Esophagus squamous epithelium (tissue), 5 donors: Measurements from ENCODE around the gene MNT. TPM values are rescaled to one million over a fixed set of nuclear protein-coding genes. Genes with fewer than 3 reads are reported as not detected.
A peak's percentile ranks its signal among the peaks of the same experiment; 100 is the strongest.

ENCODE experiments used
- DNase-seq: peaks from one replicate; lab custom pipeline; 2025; lab: John Stamatoyannopoulos, UW
- H3K27ac ChIP-seq, 4 donors: fragments of 200-600 bp; sonication (generic); one replicate each; pipeline ENCODE4 v1.5.1; 2016 to 2019; ENCODE audit warnings: mild to moderate bottlenecking in 1 of 4
- H3K27me3 ChIP-seq, 4 donors: fragments of 200-600 bp; sonication (generic); 1 replicate in 3 of 4; 2 replicates in 1 of 4; pipeline versions ENCODE4 v1.5.1 to v1.6.0; 2017 to 2021; ENCODE audit warnings: antibody characterized with exemption in 1 of 4
- H3K36me3 ChIP-seq, 3 donors: fragments of 200-600 bp; sonication (generic); one replicate each; pipeline ENCODE4 v1.5.1; 2016 to 2019
- H3K4me1 ChIP-seq, 3 donors: fragments of 200-600 bp; sonication (generic); one replicate each; pipeline ENCODE4 v1.5.1; 2017 to 2019
- H3K4me3 ChIP-seq, 4 donors: fragments of 200-600 bp; sonication (generic); 1 replicate in 3 of 4; 2 replicates in 1 of 4; pipeline ENCODE4 v1.5.1; 2016 to 2019; ENCODE audit warnings: mild to moderate bottlenecking in 2 of 4, moderate library complexity in 1 of 4
- H3K9me3 ChIP-seq, 3 donors: fragments of 200-600 bp; sonication (generic); one replicate each; pipeline ENCODE4 v1.5.1; 2016 to 2019
- POLR2A ChIP-seq, 4 donors: fragments of 450-650 bp; IDR thresholded peaks; one replicate each; pipeline ENCODE4 v1.6.1; 2017; ENCODE audit warnings: antibody characterized with exemption in 4 of 4, mild to moderate bottlenecking in 4 of 4, moderate library complexity in 3 of 4
- WGBS, 2 donors: methylation state at CpG; one replicate each; pipeline ENCODE4 v1.1.5; 2018; 5-methylcytosine and 5-hydroxymethylcytosine counted together
- intact Hi-C: fragments of 100-400 bp; cut with DNase I; formaldehyde crosslinking; loops from one replicate; pipeline ENCODE4 v1.15.0; 2022
- total RNA-seq, 4 donors: library from RNA; depleted of rRNA; stranded (reverse); fragments of >200 nt; gene quantifications; one replicate each; pipeline ENCODE4 v1.1.0, GENCODE V29; 2016
- TF ChIP-seq, protein P1 (sequence below), 6 experiments: fragments of 450-650 bp in 4 of 6; fragments of 200-600 bp in 2 of 6; sonication (generic) in 2 of 6; IDR thresholded peaks; one replicate each; pipeline ENCODE4 v1.5.1; 2016 to 2019; ENCODE audit warnings: antibody characterized with exemption in 6 of 6, mild to moderate bottlenecking in 4 of 6, moderate library complexity in 4 of 6
- donor health status: DM: yes; HTN: yes; CAD: no.

Gene MNT
- total RNA-seq, 4 donors from 2014 or later, result 7.2 to 23.0 (median 17.4) TPM

DNA sequence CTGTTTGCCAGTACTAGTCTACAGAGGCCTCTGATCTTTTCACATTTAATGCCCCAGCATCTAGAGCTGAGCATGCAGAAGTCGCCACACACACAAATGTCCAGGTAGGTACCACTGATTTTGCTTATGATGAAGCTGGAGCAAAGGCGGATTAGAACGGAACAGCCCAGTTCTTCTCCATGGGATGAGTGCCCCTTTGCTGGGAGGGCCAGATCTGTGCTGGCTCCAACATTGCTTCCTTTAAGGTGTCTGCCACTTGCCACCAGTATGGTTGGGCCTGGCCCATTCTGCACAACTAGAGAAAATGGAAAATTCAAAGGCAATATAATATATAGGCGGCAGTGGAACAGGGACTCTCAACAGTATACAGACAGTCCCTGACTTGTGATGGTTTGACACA lies 2.2 kb upstream of the MNT start:
- Histone ChIP-seq H3K4me3 (peak overlapping the region in 1 of 4 donors; percentile 88), H3K4me1 (peaks cover 39 to 73% (median 59%) of the 10 kb centered on the region in 3 donors), H3K27ac (peak overlapping the region; percentile 100), H3K9me3 (no peaks in the 10 kb centered on the region), H3K36me3 (no peaks in the 10 kb centered on the region), H3K27me3 (no peaks in the 10 kb centered on the region)
- intact Hi-C loops, result no loop called here
- DNase-seq, result no peak
- TF ChIP-seq, protein P1, sequence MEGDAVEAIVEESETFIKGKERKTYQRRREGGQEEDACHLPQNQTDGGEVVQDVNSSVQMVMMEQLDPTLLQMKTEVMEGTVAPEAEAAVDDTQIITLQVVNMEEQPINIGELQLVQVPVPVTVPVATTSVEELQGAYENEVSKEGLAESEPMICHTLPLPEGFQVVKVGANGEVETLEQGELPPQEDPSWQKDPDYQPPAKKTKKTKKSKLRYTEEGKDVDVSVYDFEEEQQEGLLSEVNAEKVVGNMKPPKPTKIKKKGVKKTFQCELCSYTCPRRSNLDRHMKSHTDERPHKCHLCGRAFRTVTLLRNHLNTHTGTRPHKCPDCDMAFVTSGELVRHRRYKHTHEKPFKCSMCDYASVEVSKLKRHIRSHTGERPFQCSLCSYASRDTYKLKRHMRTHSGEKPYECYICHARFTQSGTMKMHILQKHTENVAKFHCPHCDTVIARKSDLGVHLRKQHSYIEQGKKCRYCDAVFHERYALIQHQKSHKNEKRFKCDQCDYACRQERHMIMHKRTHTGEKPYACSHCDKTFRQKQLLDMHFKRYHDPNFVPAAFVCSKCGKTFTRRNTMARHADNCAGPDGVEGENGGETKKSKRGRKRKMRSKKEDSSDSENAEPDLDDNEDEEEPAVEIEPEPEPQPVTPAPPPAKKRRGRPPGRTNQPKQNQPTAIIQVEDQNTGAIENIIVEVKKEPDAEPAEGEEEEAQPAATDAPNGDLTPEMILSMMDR (IDR thresholded peaks at IDR 0.05), result no peak
- no peak for TF ChIP-seq POLR2A (IDR thresholded peaks at IDR 0.05)
- WGBS, 2 donors, result 88 to 91% methylated on average over 3 to 4 of the region's 4 CpGs

DNA sequence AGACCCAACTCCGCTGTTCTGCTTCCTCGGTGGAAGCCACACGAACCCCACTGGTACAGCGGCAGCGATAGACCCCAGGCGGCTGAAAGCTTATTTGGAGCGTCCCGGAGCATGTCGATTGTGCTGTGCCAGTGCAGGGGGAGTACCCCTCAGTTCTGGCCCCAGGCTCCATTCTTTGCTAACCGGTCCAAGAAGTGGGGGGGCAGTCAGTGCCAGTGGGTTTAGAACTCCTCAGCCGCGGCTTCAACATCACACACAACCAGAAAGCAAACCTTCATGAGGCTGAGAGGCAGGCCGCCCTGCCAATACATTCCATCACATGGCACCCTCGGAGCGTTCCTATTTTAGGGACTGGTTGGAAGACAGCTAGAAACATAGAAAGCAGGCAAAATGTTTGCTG lies 1.7 kb upstream of the MNT start:
- peak overlapping the region; percentile 88 to 97 (median 96) for H3K4me3 ChIP-seq
- H3K9me3 ChIP-seq, result no peaks in the 10 kb centered on the region
- peak overlapping the region; percentile 100 for H3K27ac ChIP-seq
- TF ChIP-seq, protein P1 (IDR thresholded peaks at IDR 0.05), result no peak
- no peak for TF ChIP-seq POLR2A (IDR thresholded peaks at IDR 0.05)
- H3K4me1 ChIP-seq, result peaks cover 44 to 73% (median 64%) of the 10 kb centered on the region in 3 donors
- WGBS, 2 donors, result 18% methylated on average over 14 of the region's 15 CpGs; no CpG with 5 or more reads in 1 of the 2 donors
- DNase-seq, result no peak
- intact Hi-C loops, result no loop called here
- H3K27me3 ChIP-seq, result no peaks in the 10 kb centered on the region
- no peaks in the 10 kb centered on the region for H3K36me3 ChIP-seq

DNA sequence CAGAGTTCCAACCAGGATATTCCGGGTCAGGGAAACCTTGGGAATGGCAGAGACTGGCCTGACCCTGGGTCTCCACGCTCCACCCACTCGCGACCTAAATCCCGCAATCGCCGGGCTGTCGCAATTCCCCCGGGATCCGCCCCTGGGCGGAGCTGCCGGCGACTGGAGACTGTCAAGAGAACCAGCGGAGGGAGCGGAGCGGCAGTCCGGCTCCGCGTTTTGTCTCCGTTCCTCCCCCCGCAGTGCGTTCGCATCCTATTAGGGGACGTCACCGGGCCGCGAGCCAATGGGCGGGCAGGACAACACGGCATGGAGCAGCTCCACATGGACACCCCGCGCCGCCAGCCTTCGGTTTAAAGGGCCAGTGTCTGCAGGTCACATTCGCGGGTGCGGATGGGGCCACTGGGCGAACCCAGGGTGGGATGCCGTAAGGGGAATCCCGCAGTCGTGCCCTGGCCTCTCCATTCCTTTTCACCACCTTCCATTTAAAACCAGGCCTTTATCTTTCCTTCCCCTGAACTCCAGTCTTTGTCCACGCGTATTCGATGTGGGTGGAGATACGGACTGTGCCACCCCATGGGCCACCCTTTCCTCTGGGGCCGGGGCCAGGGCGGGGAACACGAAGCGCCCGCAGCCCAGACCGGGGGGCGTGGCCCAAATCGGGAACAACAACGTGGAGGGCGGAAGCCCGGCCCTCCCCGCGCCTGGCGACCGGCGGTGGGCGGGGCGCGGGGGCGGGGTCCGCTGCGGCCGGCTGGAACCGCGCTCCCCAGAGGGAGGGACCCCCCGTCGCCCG lies 764 bp upstream of the MNT start:
- WGBS, 2 donors, result 0 to 1% methylated on average over 2 to 19 of the region's 72 CpGs
- Histone ChIP-seq H3K4me3 (peak overlapping the region; percentile 88 to 97 (median 96)), H3K36me3 (no peaks in the 10 kb centered on the region), H3K27ac (peak overlapping the region; percentile 100), H3K4me1 (peaks cover 50 to 73% (median 61%) of the 10 kb centered on the region in 3 donors), H3K9me3 (no peaks in the 10 kb centered on the region), H3K27me3 (no peaks in the 10 kb centered on the region)
- intact Hi-C loops, result no loop called here
- peak; percentile 98 for DNase-seq
- peak in 1 of 4 donors; percentile 13 for TF ChIP-seq POLR2A (IDR thresholded peaks at IDR 0.05)
- TF ChIP-seq, protein P1 (IDR thresholded peaks at IDR 0.05), result no peak

GRCh38 chr17:2400474-2400866 lies 390 bp downstream of the MNT start:
- Histone ChIP-seq H3K4me1 (peaks cover 50 to 73% (median 61%) of the 10 kb centered on the region in 3 donors), H3K27ac (peak overlapping the region; percentile 100), H3K4me3 (peak overlapping the region; percentile 88 to 97 (median 96)), H3K36me3 (no peaks in the 10 kb centered on the region), H3K9me3 (no peaks in the 10 kb centered on the region), H3K27me3 (no peaks in the 10 kb centered on the region)
- intact Hi-C loops, result no loop called here
- TF ChIP-seq, protein P1 (IDR thresholded peaks at IDR 0.05), result no peak
- no peak for TF ChIP-seq POLR2A (IDR thresholded peaks at IDR 0.05)
- 0% methylated on average over 2 to 3 of the region's 43 CpGs for WGBS, 2 donors
- no peak for DNase-seq
